Measurements from ENCODE around the gene TRAF7.
A peak's percentile ranks its signal among the peaks of the same experiment; 100 is the strongest.

The TRAF7 gene

DNA sequence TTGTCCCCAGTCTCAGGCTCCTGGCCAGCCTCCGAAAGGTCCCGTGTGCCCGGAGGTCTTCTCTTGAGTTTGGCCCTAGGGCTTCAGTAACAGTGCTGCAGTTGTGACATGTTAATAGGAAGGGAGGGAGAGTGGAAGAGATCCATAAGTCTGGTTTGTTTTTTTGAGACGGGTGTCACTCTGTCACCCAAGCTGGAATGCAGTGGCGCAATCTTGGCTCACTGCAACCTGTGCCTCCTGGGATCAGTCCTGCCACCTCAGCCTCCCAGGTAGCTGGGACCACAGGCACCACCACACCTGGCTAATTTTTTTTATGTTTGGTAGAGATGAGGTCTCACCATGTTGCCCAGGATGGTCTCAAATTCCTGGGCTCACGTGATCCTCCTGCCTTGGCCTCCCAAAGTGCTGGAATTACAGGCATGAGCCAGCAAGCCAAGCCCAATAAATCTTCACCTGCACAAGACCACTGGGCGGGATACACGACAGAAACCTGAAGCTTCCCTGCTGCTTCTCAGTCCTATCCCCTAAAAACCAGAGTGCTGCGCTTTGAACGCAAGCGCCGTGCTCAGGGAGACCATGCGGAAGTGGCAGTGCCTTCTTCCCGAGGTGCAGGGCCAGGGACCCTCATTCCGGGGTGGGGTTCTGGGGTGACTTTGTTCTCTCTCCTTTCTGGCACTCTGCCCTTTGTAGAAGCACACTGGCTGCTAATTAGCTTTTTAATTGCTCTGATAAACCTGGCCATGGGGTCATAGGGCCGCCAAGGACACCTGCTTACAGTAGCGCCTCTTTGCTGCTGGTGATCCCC lies 10.9 kb downstream of the TRAF7 start:
- no peak for DNase-seq

DNA sequence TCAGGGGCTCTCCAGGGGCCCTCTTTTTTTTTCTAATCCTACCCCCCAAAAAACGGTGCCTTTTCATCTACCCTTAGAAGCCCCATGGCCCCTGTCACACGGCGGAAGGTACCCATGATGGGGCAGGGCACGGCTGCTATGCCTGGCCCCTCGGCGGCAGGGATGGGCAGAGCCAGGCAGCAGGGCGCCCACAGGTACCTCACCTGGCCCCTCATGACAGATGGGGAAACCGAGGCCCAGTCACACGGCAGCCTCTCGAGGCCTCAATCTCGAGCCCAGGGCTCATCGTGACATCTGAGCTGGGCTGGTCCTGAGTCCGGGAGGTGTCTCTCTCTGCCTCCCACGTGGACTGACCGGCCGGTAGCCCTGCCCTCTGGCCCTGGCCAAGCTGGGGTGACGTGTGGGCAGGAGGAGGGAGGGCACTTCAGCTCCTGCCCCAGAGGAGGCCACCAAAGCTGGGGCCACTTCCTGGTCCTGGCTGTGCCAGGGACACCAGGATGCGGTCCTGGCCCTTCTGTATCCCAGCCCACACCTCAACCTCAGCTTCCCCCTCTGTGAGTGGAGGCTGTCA lies 11.6 kb downstream of the TRAF7 start:
- DNase-seq: no peak

GRCh38 chr16:2170080-2170479 lies 14.5 kb downstream of the TRAF7 start:
- DNase-seq: no peak

GRCh38 chr16:2170587-2171435 lies 15.2 kb downstream of the TRAF7 start:
- no peak for DNase-seq

GRCh38 chr16:2171601-2172178 lies 16.1 kb downstream of the TRAF7 start:
- DNase-seq: no peak

GRCh38 chr16:2172688-2173335 lies 17.2 kb downstream of the TRAF7 start:
- no peak for DNase-seq

DNA sequence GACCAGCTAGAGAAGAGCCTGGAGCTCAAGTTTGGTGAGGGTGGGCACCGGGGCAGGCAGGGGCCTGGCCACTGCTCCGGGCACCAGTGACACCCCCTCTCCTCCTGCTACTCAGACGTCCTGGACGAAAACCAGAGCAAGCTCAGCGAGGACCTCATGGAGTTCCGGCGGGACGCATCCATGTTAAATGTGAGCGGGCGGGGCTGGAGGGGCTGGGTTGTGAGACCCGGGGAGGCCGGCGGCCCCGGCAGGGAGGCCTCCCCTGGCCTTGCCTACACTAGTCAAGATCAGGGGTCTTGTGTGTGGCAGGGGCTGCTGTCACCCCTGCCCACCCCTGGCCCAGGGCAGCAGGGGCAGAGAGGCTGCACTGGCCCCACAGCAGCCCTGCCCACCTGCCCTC lies 17.8 kb downstream of the TRAF7 start:
- no peak for DNase-seq

- DNase-seq: no peak
Measured at GRCh38 chr16:2173916-2174315, 18.3 kb downstream of the TRAF7 start.

DNA sequence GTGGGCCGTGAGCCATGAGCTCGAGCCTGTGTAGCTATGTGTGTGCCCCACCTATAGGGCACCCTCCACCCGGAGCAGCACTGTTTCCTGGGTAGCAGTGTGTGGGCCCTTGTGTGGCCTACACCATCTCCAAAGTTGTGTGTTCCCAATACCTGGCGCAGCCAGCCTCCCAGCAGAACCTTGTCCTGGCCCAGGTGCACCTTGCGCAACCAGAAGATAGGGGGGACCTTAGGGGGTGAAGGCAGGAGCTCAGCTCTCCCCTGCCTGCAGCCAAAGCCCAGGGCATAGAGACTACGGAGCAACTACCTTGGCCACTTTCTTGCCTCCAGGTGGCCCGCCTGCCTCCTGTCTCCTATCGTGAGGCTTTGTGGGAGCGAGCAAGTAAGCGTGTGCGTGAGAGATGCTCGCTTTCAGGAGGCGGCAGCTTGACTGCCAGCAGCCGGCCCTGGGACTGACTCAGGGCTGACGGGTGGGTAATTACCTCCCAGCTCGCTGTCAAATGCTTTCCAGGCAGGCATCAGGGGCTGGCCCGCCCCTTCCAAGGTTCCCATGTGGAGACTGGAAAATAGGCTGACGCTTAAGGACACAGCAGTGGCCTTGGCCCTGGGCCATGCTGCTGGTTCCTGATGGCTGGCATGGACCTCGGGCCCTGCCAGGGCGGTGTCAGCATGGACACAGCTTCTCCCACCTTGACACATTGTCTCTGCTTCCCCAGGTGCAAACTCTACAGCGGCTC lies 19.0 kb downstream of the TRAF7 start:
- peak in 1 of 14 donors; percentile 56 for DNase-seq

GRCh38 chr16:2175454-2175853 lies 19.9 kb downstream of the TRAF7 start:
- no peak for DNase-seq

- no peak for DNase-seq
Measured at GRCh38 chr16:2176047-2176446, 20.5 kb downstream of the TRAF7 start.

GRCh38 chr16:2177101-2177500 lies 21.5 kb downstream of the TRAF7 start:
- no peak for DNase-seq

- no peak for DNase-seq
Measured at GRCh38 chr16:2177561-2177960, 22.0 kb downstream of the TRAF7 start.

DNA sequence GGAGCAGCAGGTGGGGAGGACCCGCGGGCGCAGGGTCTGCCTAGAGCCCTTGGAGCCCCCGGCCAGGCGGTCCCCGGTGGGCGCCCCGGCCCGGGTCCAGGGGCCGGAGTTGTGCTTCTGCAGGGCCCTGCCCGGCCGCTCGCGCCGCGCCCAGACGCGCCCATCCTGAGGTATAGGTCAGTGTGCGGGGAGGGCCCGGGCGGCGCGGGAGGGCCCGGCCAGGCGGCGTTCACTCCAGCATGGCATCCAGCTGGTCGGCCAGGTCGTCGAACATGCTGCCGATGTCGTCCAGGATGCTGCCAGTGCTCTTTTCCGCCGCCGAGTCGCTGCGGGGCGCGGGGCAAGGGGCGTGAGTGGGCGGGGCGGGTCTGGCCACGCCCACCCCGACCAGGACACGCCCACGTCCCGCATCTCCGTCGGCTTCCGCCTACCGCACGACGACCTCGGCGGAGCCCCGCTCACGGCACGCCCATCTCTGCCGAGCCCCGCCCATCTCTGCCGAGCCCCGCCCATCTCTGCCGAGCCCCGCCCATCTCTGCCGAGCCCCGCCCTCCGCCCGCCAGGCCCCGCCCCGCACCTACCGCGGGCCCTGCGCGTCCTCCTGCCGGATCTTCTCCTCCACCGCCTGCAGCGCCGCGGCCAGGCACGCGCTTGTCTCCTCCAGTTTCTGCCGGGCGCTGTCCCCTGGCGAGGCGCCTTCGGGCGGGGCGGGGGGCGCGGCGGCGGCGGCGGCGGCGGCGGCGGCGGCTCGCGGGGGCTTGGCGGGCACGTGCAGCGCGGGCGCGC lies 22.9 kb downstream of the TRAF7 start:
- DNase-seq: no peak

GRCh38 chr16:2179107-2179501 lies 23.5 kb downstream of the TRAF7 start:
- DNase-seq: no peak

DNA sequence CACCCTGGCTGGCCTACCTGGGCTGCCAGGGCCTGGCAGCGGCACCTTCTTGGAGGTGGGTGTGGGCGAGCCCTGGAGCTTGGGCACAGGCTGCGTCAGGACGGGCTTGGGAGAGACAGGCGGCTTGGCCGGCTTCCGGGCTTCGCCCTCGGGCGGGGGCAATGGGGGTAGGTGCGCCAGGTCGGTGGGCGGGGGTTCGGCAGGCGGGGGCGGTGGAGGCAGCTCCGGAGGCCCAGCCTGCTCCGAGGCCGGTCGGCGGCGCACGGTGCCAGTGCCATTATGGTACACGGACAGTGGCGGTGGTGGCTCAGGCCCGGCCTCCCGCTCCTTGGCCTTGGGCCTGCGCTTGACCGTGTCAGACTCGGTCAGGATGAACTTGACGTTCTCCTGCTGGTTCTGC lies 24.0 kb downstream of the TRAF7 start:
- DNase-seq: no peak

- no peak for DNase-seq
Measured at GRCh38 chr16:2180461-2180860, 24.9 kb downstream of the TRAF7 start.

GRCh38 chr16:2180962-2181923 lies 25.7 kb downstream of the TRAF7 start:
- no peak for DNase-seq

DNA sequence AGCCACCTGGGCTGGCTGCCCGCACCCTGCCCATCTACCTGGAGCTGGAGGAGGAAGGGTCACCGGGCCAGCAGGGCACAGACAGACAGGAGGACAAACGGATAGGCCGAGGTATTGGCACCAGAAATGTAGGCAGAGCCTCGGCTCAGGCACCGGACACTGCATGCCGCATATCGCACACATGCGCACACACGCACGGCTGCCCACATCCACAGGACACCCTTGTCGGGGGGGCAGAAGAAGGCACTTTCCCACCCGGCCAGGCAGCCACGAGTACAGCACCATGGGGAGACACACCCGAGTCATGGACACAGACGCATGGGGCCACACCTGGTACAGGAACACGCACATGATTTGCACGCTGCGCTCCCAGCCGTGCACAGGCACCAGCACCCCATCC lies 26.4 kb downstream of the TRAF7 start:
- DNase-seq: no peak

GRCh38 chr16:2183671-2184070 lies 28.1 kb downstream of the TRAF7 start:
- DNase-seq: no peak

Measured in C1 segment of cervical spinal cord (tissue), 14 donors.